GM12873 (cell line): ENCODE measurements around the gene YPEL1.

ENCODE experiments used
- CTCF ChIP-seq: IDR thresholded peaks from 2 replicates; pipeline ENCODE4 v1.5.1; 2012; ENCODE audit warnings: low read depth, mild to moderate bottlenecking, moderate library complexity, low read length, control low read depth; ENCODE audit not compliant: insufficient read depth; ENCODE audit errors: missing control alignments

Gene YPEL1

DNA sequence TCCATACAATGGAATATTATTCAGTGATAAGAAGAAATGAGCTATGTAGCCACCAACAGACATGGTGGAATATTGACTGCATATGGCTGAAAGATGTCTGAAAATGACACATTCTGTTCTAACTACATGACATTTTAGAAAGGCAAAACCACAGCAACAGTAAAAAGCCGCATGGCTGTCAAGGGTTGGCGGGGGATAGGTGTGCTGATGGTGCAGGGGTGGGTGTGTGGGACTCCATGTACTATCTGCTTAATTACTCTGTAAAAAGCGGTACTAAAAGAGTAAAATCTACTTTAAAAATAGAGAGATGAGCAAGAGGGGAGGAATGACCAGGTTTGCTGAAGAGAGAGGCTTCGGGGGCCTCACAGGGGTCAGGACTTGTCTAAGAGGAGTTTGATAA lies 16.7 kb upstream of the YPEL1 start:
- TF ChIP-seq CTCF, result no peak

- no peak for TF ChIP-seq CTCF
Observed at GRCh38 chr22:21745948-21746347, 10.4 kb upstream of the YPEL1 start.

GRCh38 chr22:21741790-21742189 lies 6.2 kb upstream of the YPEL1 start:
- TF ChIP-seq CTCF, result no peak

DNA sequence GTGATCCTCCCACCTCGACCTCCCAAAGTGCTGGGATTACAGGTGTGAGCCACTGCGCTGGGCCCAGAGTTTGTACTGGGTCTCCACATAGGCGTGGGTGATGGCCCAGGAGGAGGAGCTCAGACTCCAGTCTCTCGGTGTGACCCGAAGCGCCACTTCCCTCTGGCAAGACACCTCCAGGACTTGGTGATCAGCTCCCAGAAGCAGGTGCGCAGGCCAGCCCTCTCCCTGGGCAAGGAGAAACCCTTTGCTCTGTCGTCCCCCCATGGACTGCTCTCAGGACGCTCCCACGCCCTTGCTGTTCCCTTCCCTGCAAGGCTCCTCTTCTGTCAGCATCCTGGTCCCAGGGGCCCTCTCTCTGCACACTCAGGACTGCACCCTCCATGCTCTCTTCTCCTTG lies 5.5 kb upstream of the YPEL1 start:
- TF ChIP-seq CTCF, result no peak

- no peak for TF ChIP-seq CTCF
Observed at GRCh38 chr22:21739828-21740377, 4.3 kb upstream of the YPEL1 start.

DNA sequence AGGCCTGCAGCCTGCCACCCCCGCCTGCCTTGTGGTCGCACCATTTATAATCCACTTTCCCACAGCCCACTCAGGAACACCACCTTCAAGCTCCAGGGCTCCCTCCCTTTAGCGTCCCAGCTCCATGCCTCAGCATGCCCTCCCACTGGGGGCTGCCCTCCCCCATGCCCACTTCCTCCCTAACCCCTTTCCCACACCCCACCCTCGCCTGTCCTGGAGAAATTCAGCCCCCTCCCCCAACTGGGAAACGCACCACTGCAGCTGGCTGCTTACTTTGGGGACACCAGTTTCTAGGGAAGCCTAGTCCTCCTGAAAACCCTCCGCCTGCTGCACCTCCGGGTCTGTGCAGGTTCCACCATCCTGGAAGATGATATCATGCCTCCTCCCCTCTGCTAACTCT lies 3.4 kb upstream of the YPEL1 start:
- no peak for TF ChIP-seq CTCF

- TF ChIP-seq CTCF, result no peak
Observed at GRCh38 chr22:21738081-21738480, 2.5 kb upstream of the YPEL1 start.
